NCI-H345 (cell line): ENCODE measurements around the gene MAP3K10.
"Not testable (repeated sequence)": the region's sequence is repeated elsewhere in the genome, so short reads cannot be mapped to it uniquely, and the experiment has no call there.

Experiments
- DNase-seq: peaks from one replicate; lab custom pipeline; 2025; lab: John Stamatoyannopoulos, UW

MAP3K10 gene

GRCh38 chr19:40190891-40191835 lies at the start of gene MAP3K10:
TSS of gene MAP3K10 (plus strand) at chr19:40191426. CDS start at chr19:40192032, 606 bp downstream.
- peak; percentile 87 for DNase-seq

GRCh38 chr19:40141551-40141950 lies 49.7 kb upstream of the MAP3K10 start:
- no peak for DNase-seq

GRCh38 chr19:40143612-40144011 lies 47.6 kb upstream of the MAP3K10 start:
- DNase-seq, result no peak

- DNase-seq, result no peak
Measured at GRCh38 chr19:40144151-40144550, 47.1 kb upstream of the MAP3K10 start.

GRCh38 chr19:40144947-40145748 lies 46.1 kb upstream of the MAP3K10 start:
- no peak for DNase-seq

GRCh38 chr19:40145749-40146029 lies 45.5 kb upstream of the MAP3K10 start:
- DNase-seq, result not testable (repeated sequence)

GRCh38 chr19:40147338-40147692 lies 43.9 kb upstream of the MAP3K10 start:
- DNase-seq, result no peak

GRCh38 chr19:40147693-40148347 lies 43.4 kb upstream of the MAP3K10 start:
- DNase-seq, result no peak

- DNase-seq, result no peak
Measured at GRCh38 chr19:40149501-40149900, 41.7 kb upstream of the MAP3K10 start.

GRCh38 chr19:40150170-40150569 lies 41.1 kb upstream of the MAP3K10 start:
- no peak for DNase-seq

GRCh38 chr19:40154121-40154680 lies 37.0 kb upstream of the MAP3K10 start:
- DNase-seq, result no peak

- DNase-seq, result no peak
Measured at GRCh38 chr19:40155749-40156265, 35.4 kb upstream of the MAP3K10 start.

- DNase-seq, result no peak
Measured at GRCh38 chr19:40157059-40157458, 34.2 kb upstream of the MAP3K10 start.

GRCh38 chr19:40159744-40160143 lies 31.5 kb upstream of the MAP3K10 start:
- DNase-seq, result no peak

- no peak for DNase-seq
Measured at GRCh38 chr19:40162104-40162503, 29.1 kb upstream of the MAP3K10 start.

GRCh38 chr19:40163541-40164129 lies 27.6 kb upstream of the MAP3K10 start:
- no peak for DNase-seq

GRCh38 chr19:40165362-40165937 lies 25.8 kb upstream of the MAP3K10 start:
- peak; percentile 38 for DNase-seq

- not testable (repeated sequence) for DNase-seq
Measured at GRCh38 chr19:40169482-40170302, 21.5 kb upstream of the MAP3K10 start.

GRCh38 chr19:40170303-40170989 lies 20.8 kb upstream of the MAP3K10 start:
- DNase-seq, result not testable (repeated sequence)

- not testable (repeated sequence) for DNase-seq
Measured at GRCh38 chr19:40171293-40171692, 19.9 kb upstream of the MAP3K10 start.
